SH-SY5Y (cell line): Measurements from ENCODE around the gene CHD1L.

Experiments
- GATA2 ChIP-seq: IDR thresholded peaks from 2 replicates; pipeline ENCODE4 v1.6.1; 2011; ENCODE audit warnings: mild to moderate bottlenecking, low read depth, low read length
- GATA3 ChIP-seq: IDR thresholded peaks from 2 replicates; pipeline ENCODE4 v1.6.1; 2011; ENCODE audit warnings: low read depth, mild to moderate bottlenecking, low read length, moderate library complexity

- TF ChIP-seq GATA2: no peak
- TF ChIP-seq GATA3: no peak
These were observed 74.5 kb downstream of the CHD1L start for GRCh38 chr1:147316968-147317367.
